CD4-positive, alpha-beta T cell treated with Interleukin-1 beta for 1 hour (primary cell): ENCODE results near the gene MAB21L1.
A peak's percentile ranks its signal among the peaks of the same experiment; 100 is the strongest.

Source experiments
- DNase-seq, 2 donors: peaks; one replicate each; pipeline ENCODE4 v3.0.0-alpha.2; 2020 to 2022

Gene MAB21L1

GRCh38 chr13:35479038-35479492, 2.6 kb upstream of the MAB21L1 start:
- DNase-seq: no peak

- DNase-seq: no peak
These were observed 2.0 kb upstream of the MAB21L1 start for GRCh38 chr13:35478271-35479037.

DNA sequence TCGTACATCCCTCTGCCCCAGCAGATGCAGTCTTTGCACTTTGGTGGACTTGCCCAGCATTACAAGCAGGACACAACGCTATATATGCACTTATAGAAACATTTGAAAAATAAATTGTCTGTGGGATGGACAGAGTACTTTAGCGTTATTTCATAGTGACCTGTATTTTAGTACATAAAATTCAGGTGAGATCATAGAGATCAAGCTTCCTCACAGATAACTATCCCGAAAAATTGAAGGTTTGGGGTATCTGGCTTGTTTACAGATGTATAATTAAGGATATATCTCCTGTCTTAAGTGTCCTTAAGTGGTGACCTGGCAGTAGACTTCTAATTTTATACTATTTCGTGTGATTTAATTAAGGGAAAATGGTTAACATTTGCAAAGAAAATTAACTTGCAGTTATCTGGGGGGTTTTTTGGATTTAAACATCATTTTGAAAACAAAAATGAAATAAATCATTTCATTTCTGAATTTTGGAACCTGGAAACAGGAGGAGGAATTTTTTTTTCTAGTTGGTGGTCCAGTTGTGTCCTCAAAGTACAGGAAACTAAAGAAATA, 977 bp upstream of the MAB21L1 start:
- DNase-seq: no peak

GRCh38 chr13:35475212-35475959, 1.1 kb downstream of the MAB21L1 start:
- DNase-seq: peak in 1 of 2 donors; percentile 0

DNA sequence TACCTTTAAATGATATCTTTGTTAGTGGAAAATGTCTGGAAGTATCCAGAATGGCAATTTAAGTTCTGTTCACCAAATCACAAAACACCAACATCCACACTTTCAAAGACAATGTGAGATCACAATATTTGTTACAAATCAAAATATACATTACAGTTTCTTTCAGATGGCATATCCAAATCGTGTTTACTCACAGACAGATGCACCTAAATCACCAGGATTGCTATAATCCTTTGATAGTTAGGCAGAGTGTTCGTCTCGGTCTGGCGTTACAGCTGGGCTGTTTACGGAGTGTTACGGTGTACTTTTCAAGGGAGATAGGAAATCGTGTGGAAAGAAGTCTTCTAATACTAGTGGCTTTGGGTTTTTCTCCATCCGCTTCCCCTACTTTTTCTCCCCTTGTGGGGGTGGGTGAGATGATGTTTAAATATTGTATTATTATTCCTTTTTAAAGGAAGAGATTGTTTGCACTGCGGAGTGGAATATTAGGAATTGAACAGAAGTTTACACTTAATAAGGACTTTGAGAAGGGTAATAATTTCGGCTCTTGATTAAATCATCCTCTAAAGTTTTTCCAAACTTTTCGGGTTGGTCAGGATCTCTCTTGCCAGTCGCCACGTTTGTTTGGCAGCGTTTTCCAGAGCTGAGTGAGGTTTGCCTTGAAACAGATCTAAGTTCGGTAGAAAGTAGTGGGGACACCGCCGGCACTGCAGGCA, 1.8 kb downstream of the MAB21L1 start:
- DNase-seq: no peak

DNA sequence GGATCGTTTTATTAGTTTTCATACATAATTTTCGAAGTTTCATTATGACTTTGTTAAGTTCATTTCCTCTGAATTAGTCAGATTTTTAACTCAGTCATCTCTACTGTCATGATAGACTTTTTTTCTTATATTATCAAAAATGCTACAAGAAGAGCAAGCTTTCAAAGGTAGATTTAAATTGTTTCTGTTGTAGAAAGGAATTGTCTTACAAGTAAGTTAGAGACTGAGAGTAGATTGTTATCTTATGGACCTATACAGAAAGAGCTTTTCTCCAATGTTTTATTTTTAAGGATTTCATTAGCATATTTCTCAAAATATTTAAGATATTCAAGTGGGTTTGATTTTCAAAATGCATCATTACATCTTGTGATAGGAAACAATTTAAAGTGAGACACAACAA, 2.7 kb downstream of the MAB21L1 start:
- no peak for DNase-seq

DNA sequence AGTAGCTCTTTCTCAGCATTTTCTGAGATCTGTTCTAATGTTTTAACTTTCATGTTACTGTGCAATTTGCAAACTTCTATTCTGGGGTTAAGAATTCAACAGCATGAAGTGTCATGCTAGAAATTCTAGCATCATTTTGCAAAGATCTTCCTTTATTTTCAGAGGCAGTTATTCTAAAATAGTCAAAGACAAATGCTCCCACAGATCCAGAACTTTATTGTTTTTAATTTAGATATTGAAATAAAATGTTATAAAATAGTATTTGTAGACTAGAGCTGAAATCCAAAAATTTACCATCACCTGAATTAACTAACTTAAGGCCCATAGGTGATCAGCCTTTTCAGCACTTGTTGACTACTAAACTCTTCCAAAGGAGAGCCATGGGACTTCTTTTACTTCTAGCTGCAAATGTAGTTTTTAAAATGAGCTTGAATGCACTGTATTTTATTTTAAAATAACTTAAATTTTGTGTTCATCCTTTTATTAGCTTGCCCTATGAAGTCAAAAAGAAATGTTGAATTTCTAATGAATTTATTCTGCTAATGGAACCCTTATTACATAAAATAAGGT, 3.2 kb downstream of the MAB21L1 start:
- no peak for DNase-seq

GRCh38 chr13:35472323-35472881, 4.1 kb downstream of the MAB21L1 start:
- DNase-seq: no peak

GRCh38 chr13:35471706-35472322, 4.7 kb downstream of the MAB21L1 start:
- DNase-seq: no peak

DNA sequence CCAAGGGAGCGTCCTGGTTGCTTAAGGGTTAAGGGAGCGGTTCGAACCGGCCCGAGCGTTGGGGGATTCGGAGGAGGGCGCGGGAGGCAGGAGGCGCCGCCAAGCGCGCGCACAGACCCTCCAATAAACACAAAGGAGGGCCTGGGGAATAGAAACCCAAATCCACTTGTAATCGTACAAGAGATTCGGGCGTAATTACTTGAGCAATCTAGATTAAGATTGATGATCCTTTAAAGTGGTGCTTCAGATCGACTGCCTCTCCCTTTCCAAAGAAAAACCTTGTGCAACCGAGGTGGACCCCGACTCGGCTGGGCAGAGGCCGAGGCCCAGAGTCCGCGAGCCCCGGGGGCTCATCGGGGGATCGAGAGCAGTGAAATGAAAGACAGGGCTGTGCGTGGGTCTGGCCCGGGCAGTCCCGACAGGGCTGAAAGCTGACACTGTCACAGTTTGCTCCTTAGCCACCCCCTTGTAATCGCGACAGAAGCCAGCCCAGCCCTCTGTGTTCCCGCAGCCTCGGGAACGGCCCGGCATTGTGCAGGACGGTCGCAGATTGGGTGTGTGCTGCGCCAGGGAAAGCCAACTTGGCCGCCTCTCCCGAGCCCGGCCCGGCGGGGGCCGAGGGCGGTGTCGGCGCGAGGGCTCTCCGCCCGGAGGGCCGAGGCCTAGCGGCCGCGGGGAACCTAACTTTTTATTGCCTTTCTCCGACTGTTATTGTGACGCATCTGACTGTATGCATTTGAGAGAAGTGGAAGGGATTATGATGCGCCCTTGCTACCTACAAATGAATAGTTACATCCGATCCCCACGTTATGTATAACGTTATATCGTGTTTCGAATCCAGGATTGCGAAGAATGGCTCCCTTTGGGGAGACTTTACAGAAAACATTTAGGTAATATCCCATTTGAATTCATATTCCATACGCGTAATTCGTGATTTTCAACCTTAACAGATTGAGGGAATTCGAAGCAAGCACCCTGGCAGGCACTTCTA, 5.5 kb downstream of the MAB21L1 start:
- DNase-seq: no peak

DNA sequence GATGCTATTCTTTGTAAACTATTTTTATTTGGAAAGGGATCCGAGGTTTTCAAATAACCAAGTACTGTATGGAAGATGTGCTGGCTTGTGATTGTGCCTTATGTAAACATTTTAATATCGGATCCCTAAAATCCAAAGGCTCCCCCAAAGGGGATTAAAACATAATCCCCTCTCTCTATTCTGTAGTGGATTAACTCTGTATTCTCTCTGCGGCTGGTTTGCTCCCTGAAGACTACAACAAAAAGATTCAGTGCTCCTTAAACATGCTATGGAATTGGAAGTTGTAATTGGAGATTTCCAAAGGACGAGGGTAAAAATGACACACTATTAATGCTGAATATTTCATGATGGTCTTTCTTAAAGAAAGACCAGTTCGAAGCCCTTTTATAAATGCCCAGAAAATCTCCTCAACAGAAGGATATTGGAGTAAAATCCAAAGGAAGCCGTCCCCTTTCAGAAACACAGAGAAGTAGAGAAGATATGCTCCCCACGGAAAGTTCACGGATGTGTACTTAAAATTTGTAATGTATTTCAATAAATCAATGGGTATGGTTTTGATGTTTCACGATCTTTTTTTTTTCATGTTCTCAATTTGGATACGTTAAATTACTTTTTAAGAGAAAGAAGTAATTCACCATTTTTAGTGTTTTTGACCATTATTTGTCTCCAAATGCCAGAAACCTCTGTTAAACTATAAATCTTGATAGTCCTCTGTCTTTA, 6.5 kb downstream of the MAB21L1 start:
- DNase-seq: no peak

- DNase-seq: no peak
These were observed 8.3 kb downstream of the MAB21L1 start for GRCh38 chr13:35468195-35468594.

GRCh38 chr13:35465371-35465770, 11.1 kb downstream of the MAB21L1 start:
- no peak for DNase-seq

DNA sequence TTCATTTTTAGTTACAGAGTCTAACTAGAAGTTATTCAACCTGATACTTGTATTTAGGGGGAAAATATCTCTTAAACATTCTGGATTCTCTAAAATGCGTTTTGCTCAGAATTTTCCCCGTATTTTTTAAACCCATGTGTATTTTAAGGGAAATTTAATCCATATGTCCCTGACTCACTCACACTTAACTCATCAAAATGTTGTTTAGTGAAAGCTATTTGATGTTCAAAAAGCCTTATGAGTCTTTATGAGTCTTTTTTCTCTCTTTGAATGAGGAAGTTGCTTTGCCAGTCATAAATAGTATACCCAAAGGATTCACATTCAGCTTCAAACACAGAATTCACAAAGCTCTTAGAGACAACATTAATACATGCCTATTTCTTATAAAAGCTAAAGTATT, 16.4 kb downstream of the MAB21L1 start:
- no peak for DNase-seq

GRCh38 chr13:35457258-35457657, 19.2 kb downstream of the MAB21L1 start:
- DNase-seq: no peak

GRCh38 chr13:35455022-35455421, 21.5 kb downstream of the MAB21L1 start:
- DNase-seq: no peak

DNA sequence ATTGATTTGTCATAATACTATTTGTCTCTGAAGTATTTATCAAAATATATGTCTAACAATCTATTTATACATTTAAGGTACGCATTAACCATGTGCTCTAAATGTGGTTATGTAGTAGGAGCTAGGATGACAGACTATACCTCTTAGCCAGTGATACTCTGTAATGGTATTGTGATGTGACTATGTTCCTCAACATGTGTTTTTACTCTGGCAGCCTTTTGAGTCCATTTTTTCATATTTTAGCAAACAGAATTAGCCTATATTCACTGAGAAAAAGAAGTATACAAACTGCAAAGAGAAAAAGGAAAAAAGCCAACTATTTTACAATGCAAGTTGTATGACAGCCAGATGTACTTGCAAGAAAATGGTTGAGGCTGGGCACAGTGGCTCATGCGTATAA, 26.7 kb downstream of the MAB21L1 start:
- DNase-seq: no peak

- DNase-seq: no peak
These were observed 28.0 kb downstream of the MAB21L1 start for GRCh38 chr13:35448465-35448864.
